GM19025 (cell line): Measurements from ENCODE around the gene ASIC4.

ENCODE experiments used
- ATAC-seq: cut with Tn5 transposase; IDR thresholded peaks from one replicate; pipeline ENCODE4 v1.9.1; 2021; ENCODE audit warnings: mild to moderate bottlenecking, low read depth, moderate library complexity; ENCODE audit not compliant: unreplicated experiment

The ASIC4 gene

GRCh38 chr2:219532378-219532649, 18.0 kb downstream of the ASIC4 start:
- no peak for ATAC-seq

GRCh38 chr2:219533930-219534661, 19.8 kb downstream of the ASIC4 start:
- no peak for ATAC-seq

GRCh38 chr2:219536425-219536824, 22.1 kb downstream of the ASIC4 start:
- ATAC-seq: no peak

- no peak for ATAC-seq
Observed at GRCh38 chr2:219536967-219537366, 22.7 kb downstream of the ASIC4 start.

GRCh38 chr2:219537657-219538488, 23.6 kb downstream of the ASIC4 start:
- no peak for ATAC-seq

- ATAC-seq: no peak
Observed at GRCh38 chr2:219538504-219538951, 24.2 kb downstream of the ASIC4 start.

- ATAC-seq: no peak
Observed at GRCh38 chr2:219538956-219539788, 24.9 kb downstream of the ASIC4 start.

GRCh38 chr2:219539926-219540678, 25.8 kb downstream of the ASIC4 start:
- ATAC-seq: no peak

GRCh38 chr2:219540784-219541504, 26.7 kb downstream of the ASIC4 start:
- no peak for ATAC-seq

- peak; percentile 35 for ATAC-seq
Observed at GRCh38 chr2:219541611-219542180, 27.4 kb downstream of the ASIC4 start.

- peak; percentile 25 for ATAC-seq
Observed at GRCh38 chr2:219542931-219543595, 28.8 kb downstream of the ASIC4 start.

- peak; percentile 66 for ATAC-seq
Observed at GRCh38 chr2:219543596-219544358, 29.5 kb downstream of the ASIC4 start, which contains the start of the genes CHPF and TMEM198. Gene CHPF (minus strand): TSS chr2:219543809. CDS start chr2:219543538, 271 bp downstream. Gene TMEM198 (plus strand): TSS chr2:219544028. CDS start chr2:219544728, 700 bp downstream.

- no peak for ATAC-seq
Observed at GRCh38 chr2:219544567-219544966, 30.3 kb downstream of the ASIC4 start.

- ATAC-seq: no peak
Observed at GRCh38 chr2:219545295-219545942, 31.1 kb downstream of the ASIC4 start.

GRCh38 chr2:219545943-219546352, 31.7 kb downstream of the ASIC4 start:
- no peak for ATAC-seq

- ATAC-seq: no peak
Observed at GRCh38 chr2:219547621-219548020, 33.3 kb downstream of the ASIC4 start.

- ATAC-seq: no peak
Observed at GRCh38 chr2:219548990-219549389, 34.7 kb downstream of the ASIC4 start.
